Activated naive CD8-positive, alpha-beta T cell treated with anti-CD3 and anti-CD28 coated beads, Interleukin-2, amount 50 U/mL, for 16 hours (primary cell): ENCODE results near the gene EPAS1.

Source experiments
- DNase-seq: peaks from one replicate; pipeline ENCODE4 v3.0.0-alpha.2; 2020; ENCODE audit warnings: low read depth, low spot score

The EPAS1 gene

DNA sequence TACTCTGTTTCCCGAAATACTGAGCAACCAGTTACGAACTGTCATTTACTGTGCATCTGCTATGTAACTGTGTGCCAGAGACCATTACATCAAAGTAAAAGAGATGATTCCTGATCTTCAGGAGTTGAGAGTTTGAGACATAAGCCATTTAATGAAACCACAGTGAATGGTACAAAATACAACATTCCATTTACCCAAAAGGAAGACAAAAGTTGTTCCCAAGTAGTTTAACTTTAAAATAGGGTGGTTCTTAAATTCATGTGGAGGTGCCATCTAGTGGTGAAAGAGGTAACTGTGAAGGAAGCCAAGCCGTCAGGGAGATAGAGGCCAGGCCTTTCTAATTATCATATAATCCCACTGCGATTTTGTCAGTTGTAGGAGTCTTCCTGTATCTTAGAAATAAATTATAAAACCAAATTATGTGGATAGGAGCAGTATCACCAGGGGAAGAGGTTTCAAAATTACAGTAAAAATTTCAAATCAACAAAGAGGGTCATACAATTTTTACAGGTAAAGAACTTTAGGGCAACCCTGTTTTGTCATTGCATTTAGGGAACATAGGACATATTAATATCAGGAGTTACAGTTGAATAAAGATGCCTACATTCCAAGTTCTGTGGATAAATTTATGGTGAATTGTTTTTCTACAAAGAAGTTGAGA is 67.7 kb downstream of the EPAS1 start:
- no peak for DNase-seq

DNA sequence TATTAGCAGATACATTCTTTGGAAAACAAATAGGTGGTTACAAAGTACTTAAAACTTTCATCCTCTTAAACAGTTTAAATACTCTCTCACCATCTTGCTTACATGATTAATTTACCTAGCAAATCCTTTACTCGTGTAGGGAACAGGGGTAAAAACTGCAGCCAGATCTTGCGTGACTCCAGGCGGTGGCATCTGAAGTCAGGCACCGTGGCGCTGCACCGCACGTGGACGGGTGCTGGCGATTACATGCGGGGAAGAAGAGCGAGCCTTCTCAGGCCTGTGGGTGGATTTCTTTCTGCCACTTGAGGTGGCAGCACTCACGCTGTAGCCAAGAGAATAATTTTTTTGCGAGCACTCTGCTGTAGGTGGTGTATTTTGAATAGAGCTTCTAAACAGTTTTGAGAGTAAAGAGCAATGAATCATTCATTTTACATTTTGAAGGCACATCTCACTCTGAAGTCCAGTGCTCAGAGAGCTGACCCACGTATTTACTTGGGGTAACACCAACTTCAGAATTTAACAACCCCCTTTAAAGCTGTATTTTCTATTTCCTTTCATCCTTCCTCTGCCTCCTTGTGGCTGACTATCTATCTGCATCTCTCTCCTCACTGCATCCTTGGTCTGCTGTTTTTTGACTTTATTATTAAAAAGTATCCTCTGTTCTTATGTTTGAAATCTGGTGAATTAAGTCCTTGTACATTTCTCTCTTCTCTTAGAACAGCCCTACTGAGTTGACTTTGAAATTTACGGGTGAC is 68.9 kb downstream of the EPAS1 start:
- no peak for DNase-seq

DNA sequence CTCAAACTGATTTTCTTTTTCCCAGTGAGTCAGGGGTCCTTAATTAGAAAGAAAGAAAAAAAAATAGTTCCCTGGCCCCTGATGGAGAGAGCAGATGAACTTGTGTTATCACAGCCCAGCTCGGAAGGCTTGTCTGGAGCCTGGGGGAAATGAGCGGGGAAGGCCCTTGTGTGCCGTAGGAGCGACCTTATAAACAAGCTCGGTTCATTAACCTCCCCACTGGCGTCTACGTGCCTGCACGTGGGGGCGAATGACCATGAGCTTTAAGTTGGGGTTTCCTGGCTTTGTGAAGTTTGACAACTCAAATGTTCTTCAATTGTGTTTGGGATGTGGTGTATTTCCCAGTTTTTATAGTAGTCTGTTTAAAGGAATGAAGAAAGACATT is 69.5 kb downstream of the EPAS1 start:
- no peak for DNase-seq

DNA sequence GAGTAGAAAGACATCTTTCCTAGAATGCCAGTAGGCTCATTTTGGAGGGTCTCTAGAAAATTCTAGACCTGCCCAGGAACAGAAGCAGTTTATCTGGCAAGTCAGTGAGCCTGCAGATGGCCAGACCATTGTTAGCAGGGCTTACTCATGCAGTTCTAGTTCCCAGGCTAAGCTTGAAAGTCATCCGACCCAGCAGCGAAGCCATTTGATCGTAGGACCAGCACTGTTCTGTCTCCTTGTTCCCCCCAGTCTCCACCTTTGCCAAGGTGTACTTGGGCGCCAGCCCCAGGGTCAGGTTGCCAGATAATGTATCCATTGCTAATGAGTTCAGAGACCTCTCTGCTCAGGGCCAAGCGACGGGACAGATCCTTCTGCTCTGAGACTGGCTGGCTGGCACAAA is 70.1 kb downstream of the EPAS1 start:
- DNase-seq, result no peak

DNA sequence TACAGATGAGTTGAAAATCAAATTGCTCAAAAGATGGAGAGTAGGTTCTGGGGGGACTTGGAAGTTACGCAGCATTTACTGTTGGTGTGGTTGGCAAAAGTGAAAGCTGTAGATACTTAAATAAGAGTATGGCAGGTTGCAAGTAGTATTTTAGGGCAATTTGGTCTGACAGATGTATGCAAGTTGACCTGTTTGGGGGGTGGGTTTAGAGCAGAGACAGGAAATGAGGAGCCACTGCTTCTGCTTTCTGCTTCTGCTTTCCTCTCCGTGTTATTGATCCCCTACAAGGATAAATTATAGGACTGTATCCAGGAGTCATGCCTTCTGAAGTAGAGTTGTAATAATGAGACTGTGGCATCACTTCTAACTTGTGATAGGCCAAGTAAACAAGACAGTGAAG is 71.2 kb downstream of the EPAS1 start:
- DNase-seq, result no peak

DNA sequence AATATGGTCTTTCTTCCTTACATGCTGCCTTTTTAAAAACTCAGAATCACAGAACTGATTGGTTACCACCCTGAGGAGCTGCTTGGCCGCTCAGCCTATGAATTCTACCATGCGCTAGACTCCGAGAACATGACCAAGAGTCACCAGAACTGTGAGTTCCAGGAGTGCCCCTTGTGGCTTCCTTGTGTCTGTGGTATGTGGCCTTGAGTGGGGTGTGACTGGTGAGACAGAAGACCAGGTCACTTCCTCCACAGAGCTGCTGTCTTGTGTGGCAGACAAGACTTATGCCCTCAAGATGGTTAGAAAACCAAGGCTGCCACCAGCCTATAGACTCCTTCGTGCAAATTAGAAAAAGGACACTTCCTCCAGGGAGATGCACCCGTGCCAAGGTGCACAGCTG is 72.6 kb downstream of the EPAS1 start:
- DNase-seq, result no peak

DNA sequence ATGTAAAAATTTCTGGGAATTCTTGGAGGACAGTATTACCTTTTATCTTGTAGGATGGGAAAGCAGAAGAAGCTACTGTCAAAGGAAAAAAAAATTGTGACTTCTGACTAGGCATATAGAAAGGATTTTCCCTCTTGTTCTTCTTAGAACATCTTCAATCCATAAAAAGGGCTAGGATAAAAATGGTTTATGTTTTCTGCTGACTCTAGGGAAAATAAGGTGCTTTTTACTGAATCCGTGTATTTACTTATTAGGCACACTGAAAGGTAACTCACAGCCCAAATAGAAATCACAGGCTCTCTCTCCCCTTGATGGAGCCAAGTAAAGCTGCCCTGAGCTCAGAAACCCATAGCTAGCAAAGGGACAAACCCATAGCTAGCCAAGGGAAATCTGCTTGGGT is 74.6 kb downstream of the EPAS1 start:
- DNase-seq, result no peak

DNA sequence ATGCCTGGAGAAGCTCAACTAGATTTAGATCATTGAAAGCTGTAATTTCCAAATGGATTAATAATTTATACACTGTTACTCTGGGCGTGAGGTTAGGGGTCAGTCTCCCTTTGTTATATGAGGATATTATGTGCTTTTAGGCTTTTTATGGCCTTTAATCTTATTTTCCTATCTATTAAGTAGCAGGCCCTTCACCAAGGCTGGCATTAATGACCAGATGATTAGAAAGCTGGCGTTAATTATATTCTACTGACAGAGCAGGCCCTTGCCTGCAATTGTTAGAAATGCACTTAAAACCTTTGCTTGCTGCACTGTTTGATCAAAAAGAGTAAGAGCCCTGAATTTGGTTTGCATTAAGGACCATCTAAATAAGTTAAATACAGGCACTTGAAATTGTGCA is 75.3 kb downstream of the EPAS1 start:
- DNase-seq, result no peak

DNA sequence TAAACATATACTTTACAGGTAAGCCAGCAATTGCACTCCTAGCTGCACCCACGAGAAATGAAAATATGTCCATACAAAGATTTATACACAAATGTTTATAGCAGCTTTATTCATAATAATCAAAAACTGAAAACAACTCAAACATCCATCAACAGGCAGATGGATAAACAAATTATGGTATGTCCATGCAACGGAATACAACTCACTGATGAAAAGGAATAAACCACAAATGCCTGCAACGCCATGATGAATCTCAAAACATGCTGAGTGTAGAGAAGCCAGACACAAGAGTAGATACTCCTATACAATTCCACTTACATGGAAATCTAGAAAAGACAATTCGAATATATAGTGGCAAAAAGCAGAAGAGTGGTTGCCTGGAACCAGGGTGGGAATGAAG is 76.0 kb downstream of the EPAS1 start:
- DNase-seq, result no peak

DNA sequence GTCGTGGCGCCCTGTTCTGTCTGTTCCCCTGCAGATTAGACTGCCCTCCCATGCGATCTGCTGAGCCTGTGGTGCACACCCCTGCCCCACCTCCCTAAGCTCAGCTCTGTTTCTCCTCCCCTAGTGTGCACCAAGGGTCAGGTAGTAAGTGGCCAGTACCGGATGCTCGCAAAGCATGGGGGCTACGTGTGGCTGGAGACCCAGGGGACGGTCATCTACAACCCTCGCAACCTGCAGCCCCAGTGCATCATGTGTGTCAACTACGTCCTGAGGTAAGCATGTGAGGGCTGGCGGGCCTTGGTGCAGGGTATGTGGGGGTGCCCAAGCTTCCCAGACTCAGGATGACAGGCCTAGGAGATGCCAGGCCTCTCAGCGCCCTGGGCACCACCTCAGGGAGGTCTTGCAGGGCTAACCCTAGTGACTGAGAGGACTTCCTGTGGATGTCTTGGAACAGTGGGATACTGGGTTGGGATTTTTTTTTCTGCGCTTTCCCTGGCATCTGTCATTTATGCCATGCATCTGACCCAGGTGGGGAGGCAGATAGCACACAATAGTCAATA is 78.4 kb downstream of the EPAS1 start:
- DNase-seq, result no peak

DNA sequence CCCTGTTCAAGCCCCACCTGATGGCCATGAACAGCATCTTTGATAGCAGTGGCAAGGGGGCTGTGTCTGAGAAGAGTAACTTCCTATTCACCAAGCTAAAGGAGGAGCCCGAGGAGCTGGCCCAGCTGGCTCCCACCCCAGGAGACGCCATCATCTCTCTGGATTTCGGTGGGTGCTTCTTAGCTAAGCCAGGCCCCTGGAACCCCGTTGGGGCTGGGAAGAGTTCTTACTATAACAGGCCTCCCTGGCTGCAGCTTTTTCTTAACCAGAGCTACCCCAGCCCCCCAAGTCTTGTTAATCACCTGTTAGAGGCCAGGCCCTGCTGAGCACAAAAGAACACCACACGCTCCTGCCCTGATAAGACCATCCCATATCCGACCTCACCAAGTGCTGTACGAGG is 79.4 kb downstream of the EPAS1 start:
- no peak for DNase-seq

DNA sequence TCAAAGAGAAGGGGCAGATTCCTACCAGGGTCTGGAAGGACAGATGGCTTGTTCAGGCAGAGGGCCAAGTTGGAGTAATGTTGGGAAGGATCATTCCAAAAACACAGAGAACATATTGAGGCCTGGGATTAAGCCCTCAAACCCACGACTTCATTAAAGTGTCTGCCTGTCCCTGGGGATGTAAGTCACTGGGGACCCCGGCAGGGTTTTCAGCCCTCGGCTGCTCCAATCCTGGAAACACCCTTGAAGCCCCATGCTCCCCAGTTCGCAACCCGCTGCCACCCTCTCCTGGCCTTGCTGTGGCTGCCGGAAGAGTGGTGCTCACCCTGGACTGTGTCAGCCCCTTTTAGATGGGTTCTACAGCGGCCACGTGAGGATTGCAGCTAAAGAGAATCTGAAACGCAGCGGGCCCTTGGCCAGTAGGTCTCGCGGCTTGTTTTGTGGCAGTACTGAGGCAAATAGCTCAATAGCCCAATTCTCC is 79.9 kb downstream of the EPAS1 start:
- DNase-seq, result no peak

DNA sequence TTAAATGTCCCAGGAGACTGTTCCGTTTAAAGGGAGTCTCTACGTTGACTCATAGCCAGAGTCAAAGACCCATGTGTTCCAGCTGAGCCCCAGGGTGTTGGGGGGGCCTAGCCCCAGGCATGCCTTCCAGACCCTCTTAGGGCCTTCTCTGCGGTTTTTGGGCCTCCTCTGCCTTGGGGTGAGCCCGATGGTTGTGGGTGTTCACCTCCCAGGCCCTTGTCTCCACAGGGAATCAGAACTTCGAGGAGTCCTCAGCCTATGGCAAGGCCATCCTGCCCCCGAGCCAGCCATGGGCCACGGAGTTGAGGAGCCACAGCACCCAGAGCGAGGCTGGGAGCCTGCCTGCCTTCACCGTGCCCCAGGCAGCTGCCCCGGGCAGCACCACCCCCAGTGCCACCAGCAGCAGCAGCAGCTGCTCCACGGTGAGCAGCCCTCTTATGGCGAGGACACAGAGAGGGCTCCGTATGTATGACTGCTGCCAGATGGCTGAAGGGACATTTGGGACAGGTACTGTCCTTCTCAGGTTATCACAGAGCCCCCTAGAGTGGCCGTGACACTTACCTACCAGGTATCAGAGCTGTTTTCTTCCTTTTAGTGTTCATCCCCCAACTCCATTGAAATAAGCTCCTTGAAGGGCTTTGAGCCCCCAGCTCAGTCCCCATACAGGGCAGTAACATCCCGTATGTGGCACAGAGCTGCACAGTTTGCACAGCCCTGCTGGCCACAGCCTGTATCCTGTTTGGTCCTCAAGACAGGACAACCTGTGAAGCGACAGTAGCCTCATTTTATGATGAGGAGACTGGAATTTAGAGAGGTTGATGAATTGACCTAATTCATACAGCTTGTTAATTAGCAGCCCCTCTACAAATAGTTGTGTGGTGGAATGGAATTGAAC is 80.7 kb downstream of the EPAS1 start:
- DNase-seq, result no peak

DNA sequence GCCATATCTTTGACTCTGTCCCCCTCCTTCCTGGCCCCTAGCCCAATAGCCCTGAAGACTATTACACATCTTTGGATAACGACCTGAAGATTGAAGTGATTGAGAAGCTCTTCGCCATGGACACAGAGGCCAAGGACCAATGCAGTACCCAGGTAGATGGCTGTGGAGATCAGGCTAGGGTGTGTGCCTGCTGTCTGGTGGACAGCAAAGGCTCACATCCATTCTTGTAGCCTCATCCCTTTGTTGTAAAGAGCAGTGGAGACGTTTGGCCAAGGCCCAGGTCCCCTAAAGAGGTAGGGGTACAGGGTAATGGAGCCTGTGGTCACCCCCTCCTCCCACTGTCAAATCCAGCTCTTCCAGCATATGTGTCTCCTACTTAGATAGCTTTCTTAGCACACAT is 81.4 kb downstream of the EPAS1 start:
- no peak for DNase-seq

DNA sequence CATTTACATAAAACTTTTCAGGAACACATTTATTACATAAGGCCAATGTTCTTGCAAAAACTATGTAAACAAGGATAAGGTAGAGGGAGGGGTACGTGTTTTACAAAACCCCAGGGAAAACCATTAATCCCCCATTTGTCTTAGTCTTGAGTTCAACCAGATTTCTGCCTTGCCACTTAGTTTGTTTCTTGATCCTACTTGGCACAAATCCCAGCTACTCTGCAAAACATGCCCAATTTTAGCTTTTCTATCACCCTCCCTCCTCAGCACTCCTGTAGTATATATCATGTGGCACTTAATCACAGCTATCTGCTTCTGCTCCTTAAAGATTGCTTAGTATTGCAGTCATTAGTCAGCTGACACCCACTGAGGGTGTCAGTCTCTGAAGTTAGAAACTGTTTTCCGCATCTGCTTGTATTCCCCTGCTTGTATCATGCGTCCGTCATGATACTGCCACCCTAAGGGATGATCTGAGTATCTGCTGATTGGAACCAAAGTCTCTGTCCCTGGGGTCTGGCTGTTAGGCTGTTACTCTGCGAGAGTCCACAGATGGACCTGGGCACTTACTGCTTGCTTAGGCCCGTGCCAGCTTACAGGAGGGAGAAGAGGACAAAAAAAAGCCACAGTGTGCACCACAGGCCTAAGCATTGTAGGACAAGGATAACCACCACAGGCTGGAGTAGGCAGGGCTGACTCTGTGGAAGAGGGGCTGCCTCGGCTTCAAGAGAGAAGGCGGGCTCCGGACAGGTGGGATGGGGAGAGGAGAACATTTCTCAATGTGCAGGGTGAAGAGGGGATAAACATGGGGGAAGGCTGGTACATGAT is 82.2 kb downstream of the EPAS1 start:
- no peak for DNase-seq

DNA sequence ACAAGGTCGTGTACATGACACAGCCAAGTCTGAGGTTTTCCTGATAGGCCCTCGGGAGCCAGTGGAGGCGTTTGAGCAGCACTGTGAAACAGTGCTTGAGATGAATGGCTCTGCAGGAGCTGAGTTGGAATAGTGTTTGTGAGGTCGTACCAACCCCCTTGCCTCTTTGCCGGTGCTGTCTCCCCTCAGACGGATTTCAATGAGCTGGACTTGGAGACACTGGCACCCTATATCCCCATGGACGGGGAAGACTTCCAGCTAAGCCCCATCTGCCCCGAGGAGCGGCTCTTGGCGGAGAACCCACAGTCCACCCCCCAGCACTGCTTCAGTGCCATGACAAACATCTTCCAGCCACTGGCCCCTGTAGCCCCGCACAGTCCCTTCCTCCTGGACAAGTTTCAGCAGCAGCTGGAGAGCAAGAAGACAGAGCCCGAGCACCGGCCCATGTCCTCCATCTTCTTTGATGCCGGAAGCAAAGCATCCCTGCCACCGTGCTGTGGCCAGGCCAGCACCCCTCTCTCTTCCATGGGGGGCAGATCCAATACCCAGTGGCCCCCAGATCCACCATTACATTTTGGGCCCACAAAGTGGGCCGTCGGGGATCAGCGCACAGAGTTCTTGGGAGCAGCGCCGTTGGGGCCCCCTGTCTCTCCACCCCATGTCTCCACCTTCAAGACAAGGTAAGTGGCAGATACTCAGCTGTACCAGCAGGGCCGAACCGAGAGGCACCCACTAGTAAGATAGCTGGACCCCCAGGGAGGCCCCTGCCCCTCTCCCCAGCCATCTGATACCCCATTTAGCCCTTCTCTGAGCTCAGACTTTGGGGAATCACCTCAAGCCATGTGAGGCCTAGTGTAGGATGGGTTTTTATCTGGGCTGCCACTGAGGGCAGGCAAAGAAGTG is 83.1 kb downstream of the EPAS1 start:
- DNase-seq, result no peak

DNA sequence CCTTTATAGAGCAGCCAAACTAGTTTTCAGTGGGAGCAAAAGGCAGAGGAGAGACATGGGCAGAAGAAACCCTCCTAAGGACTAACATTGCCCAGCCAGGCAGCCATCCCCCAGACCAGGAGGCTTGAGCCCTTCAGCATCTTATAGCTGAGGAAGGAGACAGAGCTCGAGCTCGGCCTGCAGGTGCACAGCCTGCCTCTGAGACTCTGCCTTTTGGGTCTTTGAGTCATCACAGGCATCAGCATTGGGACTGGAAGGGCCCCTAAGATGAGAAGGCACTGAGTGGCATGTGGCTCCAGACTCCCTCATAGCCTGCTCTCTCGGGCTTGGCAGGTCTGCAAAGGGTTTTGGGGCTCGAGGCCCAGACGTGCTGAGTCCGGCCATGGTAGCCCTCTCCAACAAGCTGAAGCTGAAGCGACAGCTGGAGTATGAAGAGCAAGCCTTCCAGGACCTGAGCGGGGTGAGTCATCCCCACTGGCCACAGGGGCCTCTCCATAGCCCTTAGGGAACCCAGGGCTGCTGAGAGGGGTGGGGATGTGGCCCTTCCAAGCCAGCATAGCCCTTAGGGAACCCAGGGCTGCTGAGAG is 84.1 kb downstream of the EPAS1 start:
- DNase-seq, result no peak

DNA sequence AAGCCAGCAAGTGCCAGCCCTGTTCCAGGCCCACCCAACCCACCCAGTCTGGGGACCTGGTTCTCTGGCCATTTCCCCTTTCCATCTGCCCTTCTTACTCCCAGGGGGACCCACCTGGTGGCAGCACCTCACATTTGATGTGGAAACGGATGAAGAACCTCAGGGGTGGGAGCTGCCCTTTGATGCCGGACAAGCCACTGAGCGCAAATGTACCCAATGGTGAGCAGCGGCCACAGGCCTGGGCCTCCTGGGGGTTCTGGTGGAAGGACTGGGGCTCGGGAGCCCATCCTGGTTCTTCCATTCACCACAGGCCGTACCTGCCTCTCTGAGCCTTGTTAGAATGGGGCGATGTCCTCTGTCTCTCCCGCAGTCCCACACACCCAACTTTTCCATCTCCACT is 84.7 kb downstream of the EPAS1 start:
- no peak for DNase-seq

DNA sequence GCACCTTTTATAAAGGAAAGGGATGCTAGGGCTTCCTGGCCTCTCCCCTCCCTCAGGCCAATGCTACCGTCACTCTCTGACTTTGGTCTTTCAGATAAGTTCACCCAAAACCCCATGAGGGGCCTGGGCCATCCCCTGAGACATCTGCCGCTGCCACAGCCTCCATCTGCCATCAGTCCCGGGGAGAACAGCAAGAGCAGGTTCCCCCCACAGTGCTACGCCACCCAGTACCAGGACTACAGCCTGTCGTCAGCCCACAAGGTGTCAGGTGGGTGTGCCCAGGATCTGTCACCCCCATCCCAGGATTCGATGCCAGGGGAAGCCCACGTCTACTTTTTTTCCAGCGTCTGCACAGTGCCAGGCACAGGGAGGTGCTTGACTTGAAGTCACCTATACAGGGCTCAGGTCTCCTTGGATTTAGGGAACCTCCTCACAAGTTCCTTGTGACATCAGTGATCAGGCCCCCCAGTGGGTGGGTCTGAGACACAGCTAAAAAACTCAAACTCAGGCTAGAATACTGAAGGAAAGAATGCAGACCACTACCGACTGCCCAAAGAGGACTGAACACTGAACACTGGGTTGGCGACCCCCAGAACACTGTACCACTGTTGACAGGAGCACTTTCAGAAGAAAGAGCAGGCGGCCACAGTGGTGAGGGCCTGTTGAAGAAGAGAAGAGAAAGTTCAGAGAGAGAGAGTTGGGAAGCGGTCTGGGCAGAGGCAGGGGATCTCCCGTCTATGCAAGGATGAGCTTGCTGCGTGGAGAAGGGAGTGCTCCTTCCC is 85.3 kb downstream of the EPAS1 start:
- DNase-seq, result no peak
